Measurements from ENCODE around the gene CACNA1D.

Gene CACNA1D

DNA sequence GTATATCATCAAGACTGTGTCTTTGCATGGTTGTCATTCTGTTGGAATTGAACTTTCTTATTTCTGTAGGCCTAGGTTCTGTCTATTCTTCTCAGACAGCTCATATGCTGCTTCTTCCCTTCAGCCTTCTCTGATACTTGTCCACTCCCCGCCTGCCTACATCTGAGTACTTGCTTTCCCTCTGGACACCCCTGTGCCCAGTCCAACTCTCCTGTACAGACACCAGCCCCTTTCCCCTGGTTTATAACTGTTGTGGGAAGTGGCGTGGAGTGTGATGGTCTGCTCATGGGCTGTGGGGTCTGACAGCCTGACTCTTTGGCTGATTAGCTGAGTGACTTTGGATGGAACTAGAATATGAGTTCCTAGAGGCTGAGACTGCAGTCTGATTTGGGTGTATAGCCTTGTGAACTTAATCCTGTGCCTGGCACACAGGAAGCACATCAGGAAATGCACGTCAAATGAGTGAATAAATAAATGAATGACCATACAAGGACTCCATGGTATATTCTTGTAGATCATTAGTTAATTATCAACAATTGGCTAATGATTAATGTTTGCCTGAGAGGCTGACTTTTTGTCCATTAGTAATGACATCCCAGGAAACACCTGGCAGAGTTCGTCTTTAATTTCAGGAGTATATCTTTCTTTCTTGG, 11.8 kb downstream of the CACNA1D start:
- TF ChIP-seq GATA2 (IDR thresholded peaks at IDR 0.05; ENCODE audit: low read depth, low read length) (no peak), GATA3 (IDR thresholded peaks at IDR 0.05; ENCODE audit: low read depth, low read length) (no peak)

DNA sequence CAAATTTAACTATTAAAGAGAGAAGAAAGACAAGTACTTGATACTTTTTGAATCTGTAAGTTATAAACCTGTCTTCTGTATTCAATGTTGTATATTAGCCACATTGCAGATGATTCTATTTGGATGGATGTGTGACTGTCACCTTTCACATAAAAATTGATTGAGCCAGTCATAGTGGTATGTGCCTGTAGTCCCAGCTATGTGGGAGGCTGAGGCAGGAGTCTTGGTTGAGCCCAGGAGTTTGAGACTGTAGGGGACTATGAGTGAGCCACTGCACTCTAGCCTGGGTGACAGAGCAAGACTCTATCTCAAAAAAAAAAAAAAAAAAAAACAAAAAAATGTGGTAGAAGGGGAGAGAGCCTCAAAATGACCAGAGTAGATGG, 12.3 kb downstream of the CACNA1D start:
- TF ChIP-seq GATA2 (IDR thresholded peaks at IDR 0.05; ENCODE audit: low read depth, low read length) (no peak), GATA3 (IDR thresholded peaks at IDR 0.05; ENCODE audit: low read depth, low read length) (no peak)

DNA sequence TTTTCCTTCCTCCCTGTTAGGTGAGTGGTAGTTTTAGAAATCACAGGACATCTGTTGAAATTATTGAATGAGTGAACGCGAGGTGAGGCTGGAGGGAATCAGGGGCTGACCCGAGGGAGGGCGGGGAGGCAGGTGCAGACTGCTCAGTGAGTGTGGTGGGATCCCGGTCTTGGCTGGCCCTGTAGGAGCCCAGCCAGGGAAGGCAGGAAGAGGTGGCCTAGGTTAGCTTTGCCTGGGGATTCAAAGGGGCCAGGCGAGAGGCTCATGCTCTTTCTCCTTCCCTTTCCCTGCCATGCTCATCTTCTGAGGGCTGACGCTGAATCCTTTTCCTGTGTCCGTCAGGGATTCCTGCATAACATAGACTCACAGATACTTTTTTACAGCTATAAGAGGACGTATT, 15.1 kb downstream of the CACNA1D start:
- TF ChIP-seq GATA3 (IDR thresholded peaks at IDR 0.05; ENCODE audit: low read depth, low read length) (no peak), GATA2 (IDR thresholded peaks at IDR 0.05; ENCODE audit: low read depth, low read length) (no peak)

DNA sequence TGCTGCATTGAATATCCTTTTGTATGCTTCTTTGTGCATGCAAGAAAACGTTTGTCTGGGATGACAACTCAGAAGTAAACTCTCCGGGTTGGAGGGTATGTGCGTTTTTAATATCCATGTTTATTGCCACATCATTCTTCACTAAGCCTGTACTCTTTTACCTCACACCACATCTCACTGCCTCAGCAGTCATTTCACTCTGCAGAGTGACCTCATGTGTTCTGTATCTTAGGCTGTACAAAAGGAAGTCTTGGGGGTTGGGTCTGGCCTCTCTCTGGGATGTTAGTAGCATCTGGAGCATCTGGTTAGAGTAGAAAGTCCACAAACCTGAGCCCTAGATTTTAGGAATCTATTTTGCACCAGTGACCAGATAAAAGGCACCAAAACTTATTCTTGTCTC, 16.1 kb downstream of the CACNA1D start:
- TF ChIP-seq GATA2 (IDR thresholded peaks at IDR 0.05; ENCODE audit: low read depth, low read length) (no peak), GATA3 (IDR thresholded peaks at IDR 0.05; ENCODE audit: low read depth, low read length) (no peak)

DNA sequence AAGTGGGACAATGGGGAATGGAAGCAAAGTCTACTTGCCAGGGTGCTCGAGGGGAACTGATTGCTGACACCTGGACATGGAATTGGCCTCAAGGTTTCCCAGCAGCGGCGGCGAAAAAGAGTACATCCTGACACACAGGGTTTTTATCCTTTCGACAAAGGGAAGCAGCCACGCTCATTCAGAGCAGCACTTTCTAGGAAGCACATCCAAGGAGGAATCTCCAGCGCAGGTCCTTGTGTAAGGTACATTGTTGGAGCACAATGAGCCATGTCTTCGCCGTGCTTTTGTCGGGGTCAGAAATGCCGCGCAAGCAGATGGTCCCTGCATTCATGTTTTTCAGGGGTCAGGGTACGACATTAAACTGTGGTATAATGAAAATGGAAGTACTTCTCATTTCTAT, 16.8 kb downstream of the CACNA1D start:
- no peak for TF ChIP-seq GATA3 (IDR thresholded peaks at IDR 0.05; ENCODE audit: low read depth, low read length)

DNA sequence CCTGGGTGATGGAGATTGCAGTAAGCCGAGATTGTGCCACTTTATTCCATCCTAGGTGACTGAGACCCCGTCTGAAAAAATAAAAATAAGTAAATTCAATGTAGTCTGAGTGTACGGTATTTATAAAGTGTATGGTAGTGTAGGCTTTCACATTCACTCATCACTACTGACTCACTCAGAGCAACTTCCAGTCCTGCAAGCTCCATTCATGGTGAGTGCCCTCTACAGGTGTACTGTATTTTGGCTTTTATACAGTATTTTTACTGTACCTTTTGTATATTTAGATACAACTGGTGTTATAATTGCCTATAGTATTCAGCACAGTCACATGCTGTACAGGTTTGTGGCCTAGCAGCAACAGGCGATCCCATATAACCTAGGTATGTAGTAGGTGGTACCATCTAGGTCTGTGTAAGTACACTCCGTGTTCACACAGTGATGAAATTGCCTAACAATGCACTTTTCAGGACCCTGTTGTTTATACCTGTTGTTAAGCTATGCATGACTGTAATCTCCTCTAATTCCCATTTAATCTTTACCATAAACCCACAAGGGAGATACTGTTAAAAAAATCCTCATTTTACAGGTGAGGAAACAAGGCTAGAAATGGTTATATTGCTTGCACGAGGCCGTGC, 19.3 kb downstream of the CACNA1D start:
- TF ChIP-seq GATA2 (IDR thresholded peaks at IDR 0.05; ENCODE audit: low read depth, low read length) (no peak), GATA3 (IDR thresholded peaks at IDR 0.05; ENCODE audit: low read depth, low read length) (no peak)

DNA sequence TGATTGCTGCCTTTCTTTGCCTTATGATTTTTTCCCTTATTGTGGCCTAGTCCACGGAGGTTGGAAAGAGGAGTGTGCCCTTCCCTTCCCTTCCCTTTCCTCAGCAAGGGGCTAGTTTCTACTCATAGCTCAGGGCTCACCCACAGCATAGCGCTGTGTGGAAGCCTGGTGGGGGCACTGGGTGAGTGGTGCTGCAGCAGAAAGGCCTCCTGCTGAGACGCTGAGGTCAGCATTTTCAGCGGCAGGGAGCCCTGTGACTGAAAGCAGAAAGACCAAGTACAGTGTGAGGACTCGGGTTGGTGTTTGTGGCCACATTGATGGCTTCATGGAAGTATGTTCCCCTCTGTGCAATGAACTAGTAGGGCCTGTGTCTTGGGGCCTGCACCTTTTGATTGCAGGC, 21.9 kb downstream of the CACNA1D start:
- TF ChIP-seq GATA2 (IDR thresholded peaks at IDR 0.05; ENCODE audit: low read depth, low read length) (no peak), GATA3 (IDR thresholded peaks at IDR 0.05; ENCODE audit: low read depth, low read length) (no peak)

DNA sequence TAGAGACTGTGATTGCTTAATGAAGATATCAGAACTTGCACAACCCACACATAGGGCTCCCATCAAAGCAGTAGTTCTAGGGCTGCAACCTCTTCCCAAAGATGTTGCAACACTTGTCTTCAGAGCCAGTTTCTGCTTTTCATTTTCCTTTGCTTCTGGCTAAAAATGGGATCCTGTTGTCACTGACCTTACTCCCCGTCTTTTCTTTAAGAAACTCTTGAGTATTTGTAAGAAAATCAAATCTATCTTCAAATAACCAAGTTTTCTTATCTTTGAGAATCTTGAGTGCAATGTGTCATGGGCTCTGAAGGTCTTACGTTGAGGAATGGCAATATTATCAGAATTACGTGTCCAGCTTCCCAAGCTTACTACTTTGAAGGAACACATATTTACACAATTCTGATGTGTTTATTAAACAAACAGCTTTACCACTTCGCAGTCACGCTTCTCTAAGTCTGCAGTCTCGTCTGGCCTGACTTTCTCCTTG, 24.1 kb downstream of the CACNA1D start:
- no peak for TF ChIP-seq GATA3 (IDR thresholded peaks at IDR 0.05; ENCODE audit: low read depth, low read length)
- TF ChIP-seq GATA2 (IDR thresholded peaks at IDR 0.05; ENCODE audit: low read depth, low read length): no peak

DNA sequence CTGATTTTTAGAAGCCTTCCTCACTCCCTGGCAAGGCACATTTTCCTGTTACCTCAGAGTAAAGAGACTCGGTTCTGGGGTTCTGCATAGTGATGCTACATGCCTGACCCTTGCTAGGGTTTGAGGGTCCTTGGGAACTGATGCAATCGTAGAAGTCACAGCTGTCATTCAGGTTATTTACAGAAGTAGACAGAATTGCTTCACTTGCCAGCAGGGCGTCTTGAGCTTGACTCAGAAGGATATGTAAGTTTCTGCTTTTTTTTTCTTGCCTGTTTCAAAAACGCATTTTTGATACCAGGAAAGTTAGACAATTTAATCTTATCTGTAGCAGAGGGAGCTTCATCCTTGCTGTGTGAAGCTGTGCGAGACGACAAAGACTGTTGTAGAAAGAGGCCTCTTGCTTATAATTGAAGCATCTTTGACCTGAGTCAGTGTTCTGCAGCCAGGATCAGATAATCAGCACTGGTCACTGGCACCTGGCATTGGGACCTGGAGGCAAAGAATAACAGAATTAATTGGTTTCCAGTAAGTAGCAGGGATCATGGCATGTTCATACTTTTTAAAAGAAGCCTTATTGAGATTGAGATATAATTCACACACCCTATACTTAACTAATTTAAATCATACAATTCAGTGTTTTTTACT, 24.8 kb downstream of the CACNA1D start:
- TF ChIP-seq GATA3 (IDR thresholded peaks at IDR 0.05; ENCODE audit: low read depth, low read length) (peak; percentile 37; the same call in 1 of the 2 replicates), GATA2 (IDR thresholded peaks at IDR 0.05; ENCODE audit: low read depth, low read length) (peak; percentile 77)

DNA sequence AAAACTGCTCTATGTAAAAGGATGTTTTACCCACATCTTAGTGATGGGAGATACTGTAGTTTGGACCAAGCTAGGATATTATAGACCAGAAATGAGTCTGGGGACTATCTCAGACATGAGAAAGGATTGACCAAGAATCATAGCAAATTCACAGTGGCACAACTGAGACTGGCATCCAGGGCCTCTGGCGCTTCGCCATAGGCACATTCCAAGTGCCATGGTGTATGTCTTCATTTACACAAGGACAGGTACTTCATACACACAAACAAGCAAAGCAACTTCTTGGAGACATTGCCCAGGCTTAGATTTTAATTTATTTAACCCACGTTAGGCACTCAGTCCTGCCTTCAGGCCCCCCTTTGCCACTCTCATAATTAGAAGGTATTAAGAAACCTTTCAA, 28.9 kb downstream of the CACNA1D start:
- TF ChIP-seq GATA3 (IDR thresholded peaks at IDR 0.05; ENCODE audit: low read depth, low read length) (no peak), GATA2 (IDR thresholded peaks at IDR 0.05; ENCODE audit: low read depth, low read length) (no peak)

DNA sequence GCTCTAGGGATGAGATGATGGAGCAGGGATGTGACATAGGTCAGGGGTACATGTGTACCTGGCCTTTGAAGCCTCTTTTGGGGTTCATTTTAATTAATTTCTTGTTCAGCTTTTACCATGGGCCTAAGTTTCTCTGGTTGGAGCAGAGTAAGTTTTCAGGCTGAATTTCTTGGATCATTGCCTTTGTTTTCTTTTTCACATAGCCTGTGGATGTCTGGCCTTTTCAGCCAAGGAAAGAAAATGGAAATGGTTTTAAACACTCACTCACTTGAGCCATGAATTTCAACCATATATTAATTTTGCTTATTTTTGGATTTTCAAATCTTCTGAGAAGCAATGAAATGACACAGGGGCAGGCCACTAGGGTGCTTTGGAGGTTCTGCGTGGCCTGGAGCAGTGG, 30.2 kb downstream of the CACNA1D start:
- TF ChIP-seq GATA3 (IDR thresholded peaks at IDR 0.05; ENCODE audit: low read depth, low read length) (no peak), GATA2 (IDR thresholded peaks at IDR 0.05; ENCODE audit: low read depth, low read length) (no peak)

DNA sequence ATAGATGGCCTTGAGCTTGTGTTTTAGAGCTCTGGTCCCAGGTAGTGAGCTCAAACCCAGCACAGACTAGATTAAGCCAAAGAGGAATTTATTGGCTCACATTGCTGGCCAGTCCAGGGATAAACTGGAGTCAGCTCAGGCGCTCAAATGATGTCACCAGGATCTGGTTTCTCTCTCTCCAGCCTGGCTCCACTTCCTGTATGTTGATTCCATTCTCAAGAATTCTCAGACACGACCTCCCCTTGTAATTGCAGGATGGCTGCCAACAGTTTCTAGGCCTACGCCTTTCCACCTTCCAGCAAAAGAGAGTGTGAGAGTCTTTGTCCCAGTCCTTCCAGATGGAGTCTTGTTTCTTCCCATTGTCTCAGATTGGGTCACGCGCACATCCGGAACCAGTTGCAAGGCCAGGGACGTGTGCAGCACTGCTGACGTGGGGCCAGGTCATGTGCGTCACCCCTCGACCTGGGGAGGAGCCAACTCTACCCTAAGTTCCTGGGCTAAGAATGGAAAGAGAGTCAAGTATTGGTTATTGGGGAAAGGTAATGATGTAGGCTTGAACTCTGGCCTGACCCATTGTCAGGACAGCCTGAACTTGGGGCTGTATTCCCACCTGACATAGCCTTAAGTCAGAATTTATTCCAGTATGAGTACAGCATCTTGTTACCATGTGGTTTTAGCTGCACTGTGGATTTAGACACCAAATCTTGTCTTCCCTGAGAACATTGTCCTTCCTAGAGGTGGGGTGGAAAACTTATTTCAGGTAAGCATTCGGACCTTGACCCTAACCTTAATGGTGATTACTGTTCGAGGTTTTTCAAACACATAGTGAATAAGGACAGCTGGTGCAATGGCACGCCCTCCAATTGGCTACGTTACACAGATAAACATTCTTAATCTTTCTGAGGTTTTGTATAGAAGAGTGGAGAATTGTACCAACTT, 31.6 kb downstream of the CACNA1D start:
- TF ChIP-seq GATA3 (IDR thresholded peaks at IDR 0.05; ENCODE audit: low read depth, low read length) (no peak), GATA2 (IDR thresholded peaks at IDR 0.05; ENCODE audit: low read depth, low read length) (no peak)

DNA sequence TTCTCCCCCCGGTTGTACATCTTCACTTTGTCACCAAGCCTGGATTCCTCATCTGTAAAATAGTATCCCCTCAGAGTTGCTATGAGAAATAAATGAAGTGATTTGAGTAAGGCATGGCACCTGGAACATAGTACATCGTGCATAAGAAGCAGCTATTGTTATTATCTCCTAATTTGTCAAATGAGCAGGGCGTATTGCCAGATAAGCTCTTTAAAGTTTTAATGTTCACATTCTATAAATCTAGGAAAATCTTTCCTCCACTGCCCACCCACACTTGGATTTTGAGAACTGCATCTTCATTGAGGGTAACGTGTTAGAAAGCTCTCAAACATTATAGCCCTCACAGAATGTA, 32.3 kb downstream of the CACNA1D start:
- TF ChIP-seq GATA2 (IDR thresholded peaks at IDR 0.05; ENCODE audit: low read depth, low read length) (no peak), GATA3 (IDR thresholded peaks at IDR 0.05; ENCODE audit: low read depth, low read length) (no peak)

DNA sequence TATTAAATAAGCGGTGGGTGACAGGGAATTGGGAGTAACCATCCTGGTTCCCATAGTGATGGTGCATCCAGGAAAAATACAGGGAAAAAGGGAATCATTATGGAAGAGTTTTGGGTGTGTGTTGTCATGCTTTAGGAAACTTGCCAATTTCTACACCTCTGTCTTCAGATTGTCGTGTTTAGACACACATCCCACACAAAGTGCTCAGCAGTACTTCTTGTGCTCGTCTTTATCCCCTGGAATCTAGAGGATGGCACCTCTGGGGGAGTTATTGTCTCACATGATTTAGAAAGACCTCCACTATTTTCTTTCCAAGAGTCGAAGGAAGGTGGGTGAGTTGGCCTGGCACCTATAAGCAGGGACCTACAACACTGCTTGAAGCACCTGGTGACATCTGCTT, 35.8 kb downstream of the CACNA1D start:
- TF ChIP-seq GATA3 (IDR thresholded peaks at IDR 0.05; ENCODE audit: low read depth, low read length) (no peak), GATA2 (IDR thresholded peaks at IDR 0.05; ENCODE audit: low read depth, low read length) (no peak)

Data from SH-SY5Y (cell line).